CD4-positive, alpha-beta T cell treated with Interleukin-17A for 1 hour (primary cell): Measurements from ENCODE around the gene DHRSX.

Experiments
- DNase-seq: peaks from one replicate; pipeline ENCODE4 v3.0.0-alpha.2; 2020

DHRSX gene

DNA sequence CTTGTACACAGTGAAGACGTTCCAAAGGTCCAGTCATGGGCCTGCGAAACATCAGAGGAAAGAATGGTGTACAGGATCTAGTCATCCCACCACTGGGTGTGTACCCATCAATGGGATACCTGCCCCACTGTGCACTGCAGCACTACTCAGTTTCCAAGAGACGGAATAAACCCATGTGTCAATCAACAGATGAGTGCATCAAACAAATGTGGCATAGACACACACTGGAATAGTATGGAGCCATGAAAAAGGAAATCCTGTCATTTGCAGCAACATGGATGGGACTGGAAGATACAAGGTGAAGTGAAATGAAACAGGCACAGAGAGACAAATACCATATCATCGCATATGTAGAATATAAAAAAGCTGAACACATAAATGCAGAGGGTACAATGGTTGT, 48.0 kb downstream of the DHRSX start:
- DNase-seq: no peak

DNA sequence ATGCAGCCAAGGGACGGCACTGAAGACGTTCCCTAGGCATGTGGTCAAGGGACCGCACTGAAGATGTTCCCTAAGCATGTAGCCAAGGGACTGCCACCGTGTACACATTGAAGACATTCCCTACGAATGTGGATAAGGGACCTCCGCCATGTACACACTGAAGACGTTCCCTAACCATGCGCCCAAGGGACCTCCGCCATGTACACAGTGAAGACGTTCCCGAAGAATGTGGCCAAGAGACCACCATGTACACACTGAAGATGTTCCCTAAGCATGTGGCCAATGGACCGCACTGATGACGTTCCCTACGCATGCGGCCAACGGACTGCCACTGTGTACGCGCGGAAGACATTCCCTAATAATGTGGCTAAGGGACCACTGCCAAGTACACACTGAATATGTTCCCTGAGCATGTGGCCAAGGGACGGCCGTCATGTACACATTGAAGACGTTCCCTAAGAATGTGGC, 48.4 kb downstream of the DHRSX start:
- DNase-seq: no peak

DNA sequence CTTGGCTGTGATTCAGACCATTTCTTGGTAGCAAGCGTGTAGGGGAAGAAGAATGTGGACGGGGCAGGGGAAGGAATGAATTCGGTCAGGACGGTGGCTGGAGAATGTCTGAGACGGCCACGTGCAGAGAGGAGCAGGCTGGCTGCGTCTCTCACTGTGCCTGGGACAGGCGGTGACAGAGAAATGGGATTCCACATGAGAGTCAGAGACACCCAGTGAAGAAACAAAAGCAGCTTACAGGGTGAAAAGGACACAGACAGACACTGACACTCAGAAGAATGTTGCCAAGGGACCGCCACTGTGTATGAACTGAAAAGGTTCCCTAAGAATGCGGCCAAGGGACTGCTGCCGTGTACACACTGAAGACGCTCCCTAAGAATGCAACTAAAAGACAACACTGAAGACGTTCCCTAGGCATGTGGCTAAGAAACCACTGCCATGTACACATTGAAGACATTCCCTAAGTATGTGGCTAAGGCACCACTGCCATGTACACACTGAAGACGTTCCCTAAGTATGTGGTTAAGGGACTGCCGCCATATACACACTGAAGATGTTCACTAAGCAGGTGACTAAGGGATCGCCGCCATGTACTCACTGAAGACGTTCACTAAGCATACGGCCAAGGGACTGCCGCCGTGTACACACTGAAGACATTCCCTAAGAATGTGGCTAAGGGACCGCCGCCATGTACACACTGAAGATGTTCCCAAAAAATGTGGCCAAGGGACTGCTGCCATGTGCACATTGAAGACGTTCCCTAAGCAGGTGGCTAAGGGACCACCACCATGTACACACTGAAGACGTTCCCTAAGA, 49.1 kb downstream of the DHRSX start:
- DNase-seq: no peak

DNA sequence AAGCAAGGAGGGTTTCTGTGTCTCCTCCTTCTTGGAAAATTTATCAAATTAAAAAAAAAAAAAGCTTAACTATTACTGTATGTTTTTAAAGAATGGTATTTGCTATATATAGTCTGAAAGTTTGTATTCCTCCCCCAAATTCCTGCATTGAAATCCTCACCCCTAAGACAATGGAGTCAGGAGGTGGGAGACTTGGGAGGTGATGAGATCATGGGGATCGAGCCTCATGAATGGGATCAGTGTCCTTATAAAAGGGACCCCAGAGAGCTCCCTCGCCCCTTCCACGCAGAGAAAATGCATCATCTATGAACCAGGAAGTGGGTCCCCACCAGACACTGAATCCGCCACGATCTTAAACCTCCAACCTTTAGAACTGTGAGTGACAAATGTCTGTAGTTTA, 50.1 kb downstream of the DHRSX start:
- DNase-seq: no peak

DNA sequence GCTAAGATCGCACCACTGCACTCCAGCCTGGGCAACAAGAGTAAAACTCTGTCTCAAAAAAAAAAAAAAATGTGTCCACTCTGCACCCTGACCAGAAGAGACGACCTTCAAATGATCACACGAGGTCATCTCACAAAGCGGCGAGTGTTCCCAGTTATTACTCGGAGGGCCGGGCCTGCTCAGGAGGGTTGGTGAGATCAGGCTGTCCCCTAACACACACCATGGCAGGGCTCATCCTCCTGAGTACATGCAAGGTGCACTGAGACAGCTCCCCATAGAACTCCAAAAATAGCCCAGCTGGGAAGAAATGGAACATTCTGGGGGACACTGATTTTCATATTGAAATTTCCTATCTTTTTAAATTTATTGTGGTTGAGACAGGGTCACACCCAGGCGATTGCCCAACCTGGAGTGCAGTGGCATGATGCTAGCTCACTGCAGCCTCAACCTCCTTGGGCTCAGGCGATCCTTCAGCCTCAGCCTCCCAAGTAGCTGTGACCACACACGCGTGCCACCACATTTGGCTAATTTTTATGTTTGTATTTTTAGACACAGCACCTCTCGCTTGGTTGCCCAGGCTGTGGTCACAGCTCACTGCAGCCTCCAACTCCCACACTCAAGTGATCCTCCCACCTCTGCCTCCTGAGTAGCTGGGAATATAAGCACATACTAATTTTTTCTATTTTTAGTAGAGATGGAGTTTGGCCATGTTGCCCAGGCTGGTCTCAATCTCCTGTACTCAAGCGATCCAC, 51.5 kb downstream of the DHRSX start:
- no peak for DNase-seq

DNA sequence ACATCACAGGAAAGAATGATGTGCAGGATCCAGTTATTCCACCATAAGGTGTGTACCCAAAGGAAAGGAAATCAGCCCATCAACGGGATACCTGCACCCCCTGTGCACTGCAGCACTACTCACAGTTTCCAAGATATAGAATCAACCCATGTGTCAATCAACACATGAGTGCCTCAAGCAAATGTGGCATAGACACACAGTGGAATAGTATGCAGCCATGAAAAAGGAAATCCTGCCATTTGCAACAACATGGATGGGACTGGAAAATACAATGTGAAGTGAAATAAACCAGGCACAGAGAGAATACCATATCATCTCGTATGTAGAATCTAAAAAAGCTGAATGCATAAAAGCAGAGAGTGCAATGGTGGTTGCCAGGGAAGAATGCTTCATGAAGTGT, 53.3 kb downstream of the DHRSX start:
- DNase-seq: no peak

DNA sequence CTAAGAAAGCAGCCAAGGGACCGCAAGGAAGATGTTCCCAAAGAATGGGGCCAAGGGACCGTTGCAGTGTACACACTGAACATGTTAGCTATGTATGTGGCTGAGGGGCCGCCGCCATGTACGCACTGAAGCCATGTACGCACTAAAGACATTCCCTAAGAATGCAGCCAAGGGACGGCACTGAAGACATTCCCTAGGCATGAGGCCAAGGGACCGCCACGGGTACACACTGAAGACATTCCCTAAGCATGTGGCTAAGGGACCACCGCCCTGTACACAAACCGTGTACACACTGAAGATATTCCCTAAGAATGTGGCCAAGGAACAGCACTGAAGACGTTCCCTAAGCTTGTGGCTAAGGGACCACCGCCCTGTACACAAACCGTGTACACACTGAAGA, 54.0 kb downstream of the DHRSX start:
- no peak for DNase-seq

DNA sequence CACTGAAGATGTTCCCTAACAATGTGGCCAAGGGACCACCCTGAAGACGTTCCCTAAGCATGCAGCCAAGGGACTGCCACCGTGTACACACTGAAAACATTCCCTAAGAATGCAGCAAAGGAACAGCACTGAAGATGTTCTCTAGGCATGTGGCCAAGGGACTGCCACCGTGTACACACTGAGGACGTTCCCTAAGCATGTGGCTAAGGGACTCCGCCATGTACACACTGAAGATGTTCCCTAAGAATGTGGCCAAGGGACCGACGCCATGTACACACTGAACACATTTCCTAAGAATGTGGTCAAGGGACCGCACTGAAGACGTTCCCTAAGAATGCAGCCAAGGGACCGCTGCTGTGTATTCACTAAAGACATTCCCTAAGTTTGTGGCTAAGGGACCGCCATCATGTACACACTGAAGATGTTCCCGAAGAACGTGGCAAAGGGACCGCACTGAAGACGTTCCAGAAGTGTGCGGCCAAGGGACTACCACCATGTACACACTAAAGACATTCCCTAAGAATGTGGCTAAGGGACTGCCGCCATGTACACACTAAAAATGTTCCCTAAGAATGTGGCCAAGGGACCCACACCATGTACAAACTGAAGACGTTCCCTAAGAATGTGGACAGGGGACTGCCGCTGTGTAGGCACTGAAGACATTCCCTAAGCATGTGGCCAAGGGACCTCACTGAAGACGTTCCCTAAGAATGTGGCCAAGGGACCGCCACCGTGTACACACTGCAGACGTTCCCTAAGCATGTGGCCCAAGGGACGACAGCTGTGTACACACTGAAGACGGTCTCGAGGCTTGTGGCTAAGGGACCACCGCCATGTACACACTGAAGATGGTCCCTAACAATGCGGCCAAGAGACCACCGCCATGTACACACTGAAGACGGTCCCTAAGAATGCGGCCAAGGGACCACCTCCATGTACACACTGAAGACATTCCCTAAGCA, 54.8 kb downstream of the DHRSX start:
- DNase-seq: no peak

DNA sequence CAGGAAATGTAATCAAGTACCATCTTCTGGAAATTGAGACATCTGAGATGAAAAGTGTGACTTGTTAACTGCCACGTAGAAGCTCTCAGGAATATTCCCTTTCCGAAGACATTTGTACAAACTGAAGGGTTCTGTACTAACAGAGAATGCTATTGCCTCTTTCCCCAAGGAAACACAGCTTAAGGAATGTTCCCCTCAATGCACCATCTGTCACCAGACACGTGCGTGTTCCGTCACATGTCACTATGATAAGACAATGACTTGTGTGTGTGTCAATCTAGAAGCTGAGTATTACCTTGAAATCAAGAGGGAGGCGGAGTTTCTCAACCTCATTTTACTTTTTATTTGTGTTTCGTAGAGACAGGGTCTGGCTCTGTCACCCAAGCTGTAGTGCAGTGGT, 58.1 kb downstream of the DHRSX start:
- no peak for DNase-seq

DNA sequence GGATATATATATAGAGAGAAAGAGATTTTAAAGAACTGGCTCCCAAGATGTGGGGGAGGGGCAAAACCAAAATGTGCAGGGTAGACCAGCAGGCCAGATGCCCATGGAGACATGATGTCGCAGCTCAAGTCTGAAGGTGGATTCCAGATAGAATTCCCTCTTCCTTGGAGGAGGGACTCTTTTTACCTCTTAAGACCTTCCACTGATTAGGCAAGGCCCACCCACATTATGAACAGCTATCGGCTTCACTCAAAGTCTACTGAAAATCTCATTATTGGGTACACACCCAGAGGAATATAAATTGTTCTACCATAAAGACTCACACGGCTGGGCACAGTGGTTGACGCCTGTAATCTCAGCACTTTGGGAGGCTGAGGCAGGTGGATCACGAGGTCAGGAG, 59.3 kb downstream of the DHRSX start:
- DNase-seq: no peak

DNA sequence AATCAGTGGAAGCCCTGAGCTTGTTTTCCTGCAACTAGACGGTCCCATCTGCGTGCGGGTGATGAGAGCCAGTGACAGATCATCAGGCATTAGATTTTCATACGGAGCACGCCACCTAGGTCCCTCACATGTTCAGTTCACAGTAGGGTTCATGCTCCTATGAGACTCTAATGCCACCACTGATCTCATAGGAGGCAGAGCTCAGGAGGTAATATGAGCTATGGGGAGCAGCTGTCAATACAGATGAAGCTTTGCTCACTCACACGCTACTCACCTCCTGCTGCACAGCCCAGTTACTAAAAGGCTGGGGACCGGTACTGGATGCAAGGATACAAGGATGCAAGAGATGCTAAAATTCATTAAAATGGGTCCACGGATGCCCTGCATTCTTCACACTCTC, 61.2 kb downstream of the DHRSX start:
- DNase-seq: no peak

DNA sequence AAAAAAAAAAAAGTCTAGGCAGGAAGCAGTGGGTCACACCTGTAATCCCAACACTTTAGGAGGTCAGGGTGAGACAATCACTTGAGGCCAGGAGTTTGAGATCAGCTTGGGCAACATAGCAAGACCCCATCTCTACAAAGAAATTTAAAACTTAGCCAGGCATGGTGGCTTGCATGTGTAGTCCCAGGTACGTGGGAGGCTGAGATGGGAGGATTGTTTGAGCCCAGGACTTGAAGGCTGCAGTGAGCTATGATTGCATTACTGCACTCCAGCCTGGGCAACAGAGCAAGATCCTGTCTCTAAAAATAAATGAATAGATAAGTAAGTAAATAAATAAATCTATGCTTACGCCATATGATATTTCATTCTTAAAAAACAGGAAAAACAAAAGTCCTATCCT, 65.3 kb downstream of the DHRSX start:
- no peak for DNase-seq

DNA sequence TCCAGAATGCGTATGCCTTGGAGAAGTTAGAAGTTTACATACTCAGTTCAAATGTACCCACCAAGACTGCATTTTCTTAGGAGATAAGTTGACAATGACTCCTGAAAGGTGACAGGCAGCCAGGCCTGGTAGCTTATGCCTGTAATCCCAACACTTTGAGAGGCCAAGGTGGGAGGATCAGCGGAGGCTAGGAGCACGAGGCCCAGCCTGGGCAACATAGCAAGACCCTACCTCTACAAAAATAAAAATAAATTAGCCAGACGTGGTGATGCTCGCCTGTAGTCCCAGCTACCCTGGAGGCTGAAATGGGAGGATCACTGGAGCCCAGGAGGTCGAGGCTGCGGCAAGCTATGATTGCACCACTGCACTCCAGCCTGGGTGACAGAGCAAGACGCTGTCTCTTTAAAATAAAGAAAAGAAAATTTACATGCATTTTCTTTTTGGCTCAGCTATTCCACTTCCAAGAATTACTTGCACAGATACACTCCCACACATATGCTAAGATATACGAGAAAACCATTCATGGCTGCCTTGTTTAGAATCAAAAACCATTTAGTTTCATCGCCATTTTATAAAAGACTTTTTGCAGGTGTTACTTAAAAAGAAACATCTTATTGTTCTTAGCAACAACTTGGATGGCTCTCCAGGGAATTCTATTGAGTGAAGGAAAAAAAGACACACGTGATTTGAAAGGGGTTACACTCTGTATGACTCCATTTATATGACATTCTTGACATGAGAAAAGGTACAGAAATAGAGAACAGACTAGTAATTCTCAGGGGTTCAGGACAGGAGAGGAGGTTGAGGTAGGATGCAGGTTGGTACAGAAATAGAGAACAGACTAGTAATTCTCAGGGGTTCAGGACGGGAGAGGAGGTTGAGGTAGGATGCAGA, 66.3 kb downstream of the DHRSX start:
- no peak for DNase-seq

DNA sequence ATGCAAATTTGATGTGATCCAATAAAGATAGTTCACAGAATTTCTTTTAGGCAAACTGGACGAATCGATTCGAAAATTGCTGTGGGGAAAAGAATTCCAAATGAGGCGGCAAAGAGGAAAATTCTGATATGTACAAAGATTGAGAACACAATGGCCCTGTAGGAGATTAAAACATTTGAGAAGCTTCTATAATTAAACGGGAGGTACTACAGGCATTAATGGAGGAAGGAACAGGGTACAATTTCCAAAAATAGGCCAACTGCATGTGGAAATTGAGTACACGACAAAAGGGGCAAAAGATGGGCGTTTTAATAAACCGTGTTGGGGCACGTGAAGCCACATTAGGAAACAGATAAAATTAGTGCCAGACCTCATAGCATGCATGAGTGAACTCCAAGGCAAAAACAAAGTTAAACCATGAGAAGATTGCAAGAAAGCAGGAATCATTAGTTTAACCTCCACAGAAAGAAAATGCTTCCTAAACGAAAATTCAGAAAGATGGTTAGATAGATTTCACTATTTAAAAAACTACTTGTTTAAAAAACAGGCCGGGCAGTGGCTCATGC, 68.4 kb downstream of the DHRSX start:
- no peak for DNase-seq

DNA sequence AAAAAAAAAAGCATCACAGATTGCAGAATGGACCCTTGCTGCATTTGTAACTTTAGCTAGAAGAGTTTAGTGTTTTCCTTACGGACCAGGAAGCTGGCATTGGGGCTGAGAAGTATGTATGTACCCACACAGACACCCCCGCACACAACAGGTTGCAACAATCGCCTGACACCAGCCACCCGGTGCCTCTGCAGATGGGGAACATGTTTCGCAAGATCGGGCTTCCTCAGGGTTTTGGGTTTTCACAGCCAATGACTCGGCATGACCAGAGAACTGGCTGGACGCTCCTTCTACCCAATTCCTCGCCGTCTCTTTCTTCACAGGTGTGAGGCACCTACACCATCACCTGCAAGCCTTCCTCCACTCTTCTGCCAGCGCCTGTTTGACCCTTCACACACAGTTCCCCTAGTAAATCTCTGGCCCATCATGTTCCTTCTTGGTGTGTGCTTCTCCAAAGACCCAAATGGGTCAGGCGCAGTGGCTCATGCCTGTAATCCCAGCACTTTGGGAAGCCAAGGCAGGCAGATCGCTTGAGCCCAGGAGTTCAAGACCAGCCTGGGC, 70.4 kb downstream of the DHRSX start:
- DNase-seq: no peak

DNA sequence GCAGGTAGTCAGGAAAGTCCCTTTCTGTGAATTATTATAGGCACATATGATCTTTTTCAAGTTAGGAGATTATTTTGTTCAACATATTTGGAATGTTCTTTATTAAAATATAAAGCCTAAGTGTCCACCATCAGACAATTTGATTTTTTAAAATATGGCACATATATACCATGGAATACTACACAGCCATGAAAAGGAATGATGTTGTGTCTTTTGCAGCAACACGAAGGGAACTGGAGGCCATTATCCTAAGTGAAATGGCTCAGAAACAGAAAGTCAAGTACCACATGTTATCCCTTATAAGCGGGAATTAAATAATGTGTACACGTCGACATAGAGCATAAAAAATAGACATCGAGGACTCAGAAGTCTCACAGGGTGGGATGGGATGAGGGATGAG, 73.0 kb downstream of the DHRSX start:
- no peak for DNase-seq

DNA sequence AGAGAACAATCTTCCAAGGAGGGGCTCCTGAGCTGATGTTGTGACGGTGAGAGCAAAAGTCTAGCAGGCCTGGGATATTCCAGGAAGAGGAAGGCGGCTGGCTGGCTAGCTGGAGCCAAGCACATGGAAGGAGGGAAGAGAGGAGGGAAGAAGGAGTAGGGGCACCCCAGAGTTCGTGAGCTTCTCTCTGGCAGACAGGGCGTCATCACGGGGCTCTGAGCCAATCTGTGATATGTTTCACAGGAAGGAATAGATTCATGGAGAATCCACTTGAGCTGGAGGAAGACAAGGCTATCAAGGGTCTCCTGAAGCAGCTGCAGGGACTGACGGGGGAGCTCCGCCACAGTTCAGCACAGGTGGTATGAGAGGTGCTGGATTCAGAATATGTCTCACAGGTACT, 73.6 kb downstream of the DHRSX start:
- DNase-seq: no peak

DNA sequence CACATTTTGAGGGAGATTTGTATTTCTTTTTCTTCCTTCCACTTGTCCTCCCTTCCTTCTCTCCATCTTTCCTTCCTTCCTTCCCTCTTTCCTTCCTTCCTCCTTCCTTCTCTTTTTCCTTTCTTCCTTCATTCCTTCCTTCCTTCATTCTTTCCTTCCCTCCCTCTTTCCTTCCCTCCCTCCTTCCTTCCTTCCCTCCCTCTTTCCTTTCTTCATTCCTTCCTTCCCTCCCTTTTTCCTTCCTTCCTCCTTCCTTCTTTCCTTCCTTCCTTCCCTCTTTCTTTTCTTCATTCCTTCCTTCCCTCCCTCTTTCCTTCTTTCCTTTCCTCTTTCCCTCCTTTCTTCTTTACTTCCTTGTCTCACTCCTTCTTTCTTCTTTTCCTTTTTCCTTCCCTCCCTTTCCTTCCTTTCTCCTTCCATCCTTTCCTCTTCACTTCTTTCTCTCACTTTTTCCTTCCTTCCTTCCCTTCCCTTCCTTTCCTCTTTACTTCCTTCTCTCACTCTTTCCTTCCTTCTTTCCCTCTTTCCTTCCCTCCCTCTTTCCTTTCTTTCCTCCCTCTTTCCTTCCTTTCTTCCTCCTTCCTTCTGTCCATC, 74.4 kb downstream of the DHRSX start:
- no peak for DNase-seq

DNA sequence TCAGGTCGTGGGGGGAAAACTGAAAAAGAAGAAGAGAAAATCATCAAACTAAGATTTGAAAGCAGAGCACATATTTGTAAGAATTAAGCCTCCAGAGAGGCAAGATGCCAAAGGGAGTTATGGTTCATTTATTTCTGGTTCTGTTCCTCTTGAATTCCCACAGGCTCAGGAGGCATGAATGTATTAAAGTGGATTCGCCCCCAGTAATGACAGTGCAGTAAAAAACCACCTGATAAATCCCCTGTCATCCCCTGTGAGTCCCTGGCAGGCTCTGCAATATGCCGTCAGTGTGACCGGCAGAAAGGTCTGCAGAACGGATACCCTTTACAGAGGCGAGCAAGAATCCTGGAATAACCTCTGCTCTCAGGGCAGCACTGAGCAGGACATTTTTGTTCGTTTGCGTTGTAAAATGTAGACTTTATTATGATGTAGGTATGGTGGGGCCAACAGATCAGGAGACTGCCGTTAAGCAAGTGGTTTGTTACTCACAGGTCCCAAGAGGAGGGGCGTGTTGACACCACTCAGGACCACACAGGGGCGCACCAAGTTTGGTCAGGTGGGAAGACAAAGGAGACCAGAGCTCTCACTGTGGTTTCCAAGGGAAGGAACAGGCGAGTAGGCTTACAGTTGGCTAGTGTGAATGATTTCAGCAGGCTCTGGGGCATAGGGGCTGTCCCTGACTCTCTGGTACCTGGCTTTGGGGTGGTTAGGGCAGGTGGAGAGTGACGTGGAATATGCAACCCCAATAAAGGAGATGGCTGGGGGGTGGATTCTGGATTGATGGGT, 75.3 kb downstream of the DHRSX start:
- no peak for DNase-seq

DNA sequence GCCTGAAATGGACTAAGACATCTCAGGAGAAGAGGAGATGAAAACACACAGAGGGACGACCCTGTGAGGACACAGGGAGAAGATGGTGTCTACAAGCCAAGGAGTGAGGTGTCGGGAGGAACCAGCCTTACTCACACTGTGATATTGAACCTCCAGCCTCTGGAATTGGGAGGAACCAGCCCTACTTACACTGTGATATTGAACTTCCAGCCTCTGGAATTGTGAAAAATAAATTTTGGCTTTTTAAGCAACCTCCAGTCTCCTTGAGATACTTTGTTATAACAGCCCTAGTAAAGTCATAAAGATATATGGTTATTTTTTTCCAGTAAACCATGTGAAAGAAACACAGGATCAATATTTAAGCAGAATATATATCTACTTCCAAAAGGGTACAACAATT, 76.5 kb downstream of the DHRSX start:
- DNase-seq: no peak
